CD4-positive, alpha-beta T cell treated with Interleukin-15 for 4 hours (primary cell): ENCODE measurements around the gene RPTOR.

ENCODE experiments used
- DNase-seq: peaks from one replicate; pipeline ENCODE4 v3.0.0-alpha.2; 2020; ENCODE audit warnings: low spot score

Gene RPTOR

DNA sequence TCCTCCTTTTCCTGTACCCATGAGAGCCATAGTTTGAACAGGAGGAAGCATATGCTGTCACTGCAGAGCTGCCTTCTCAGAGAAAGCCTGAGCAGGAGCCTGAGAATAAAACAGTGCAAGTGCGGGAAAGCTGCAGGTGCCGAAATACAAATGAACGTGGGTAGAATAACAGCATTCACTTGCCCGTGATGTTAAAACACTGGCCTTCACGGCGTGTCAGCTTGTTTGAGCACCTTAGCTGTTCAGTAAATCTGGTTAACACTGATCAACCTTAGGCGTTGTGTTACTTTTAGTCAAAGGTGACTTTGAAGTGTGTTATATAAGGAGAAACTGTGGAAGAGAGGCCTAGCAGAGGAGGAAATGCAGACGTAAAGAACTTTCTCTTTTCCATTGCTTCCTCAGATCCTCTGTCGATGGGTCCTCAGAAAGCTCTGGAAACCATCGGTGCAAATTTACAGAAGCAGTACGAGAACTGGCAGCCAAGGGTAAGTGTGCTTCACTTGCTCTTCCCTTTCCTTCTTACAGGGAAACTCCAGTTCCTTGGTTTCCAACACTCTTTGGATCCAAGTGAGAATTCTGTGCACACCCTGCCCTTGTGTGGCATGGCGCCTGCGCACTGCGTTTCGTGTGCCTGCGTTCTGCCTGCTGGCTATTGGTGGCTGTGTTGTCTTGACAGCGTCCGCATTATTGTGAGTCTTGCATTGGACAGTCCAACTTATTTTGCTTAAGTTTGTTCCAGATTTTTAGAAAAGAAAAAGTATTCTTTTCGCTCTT is 98.9 kb downstream of the RPTOR start:
- no peak for DNase-seq

DNA sequence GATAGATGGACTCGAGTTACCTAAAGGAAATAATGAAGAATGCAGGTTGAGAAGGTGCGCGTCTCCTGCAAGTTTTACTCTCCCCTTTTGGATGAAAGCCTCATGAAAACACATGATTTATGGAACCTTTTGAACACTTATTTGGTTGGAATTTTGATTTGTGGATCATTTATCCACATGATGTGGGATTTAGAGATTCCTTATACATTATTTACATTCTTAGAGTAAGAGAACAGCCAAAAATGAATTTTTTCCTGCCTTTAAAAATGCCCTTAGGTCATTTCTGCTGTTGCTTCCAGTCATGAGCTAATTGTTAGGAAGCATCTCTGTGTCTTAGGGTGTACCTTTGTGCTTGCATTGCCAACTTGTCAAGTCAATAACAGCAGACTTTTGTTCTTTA is 99.9 kb downstream of the RPTOR start:
- DNase-seq = no peak

DNA sequence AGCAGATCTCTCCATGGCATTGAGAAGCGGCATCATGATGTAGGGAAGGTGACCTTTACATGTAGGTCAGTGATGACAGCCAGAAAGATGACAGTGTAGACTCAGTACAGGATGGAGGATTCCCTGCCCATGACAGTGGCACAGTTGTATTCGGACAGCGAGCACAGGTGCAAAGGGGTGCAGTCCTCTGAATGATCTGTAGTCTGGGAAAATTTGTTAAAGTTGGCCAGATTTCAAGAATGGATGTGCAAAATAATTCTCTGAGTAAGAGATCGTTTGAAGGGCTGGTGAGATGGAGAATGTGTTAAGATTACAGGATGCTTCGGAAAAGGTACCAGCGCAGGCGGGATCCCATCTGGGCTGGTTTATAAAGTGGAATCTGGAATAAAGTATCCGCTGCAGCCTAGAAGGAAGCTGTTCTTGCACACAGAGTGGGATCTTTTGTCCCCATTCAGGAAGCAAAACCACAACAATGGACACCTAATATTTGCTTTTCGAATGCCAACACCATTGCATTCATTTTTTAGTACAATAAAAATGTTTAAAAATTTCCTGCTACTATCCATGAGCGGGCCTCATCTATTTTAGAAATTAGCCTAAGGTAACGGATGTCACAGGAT is 101.2 kb downstream of the RPTOR start:
- no peak for DNase-seq

DNA sequence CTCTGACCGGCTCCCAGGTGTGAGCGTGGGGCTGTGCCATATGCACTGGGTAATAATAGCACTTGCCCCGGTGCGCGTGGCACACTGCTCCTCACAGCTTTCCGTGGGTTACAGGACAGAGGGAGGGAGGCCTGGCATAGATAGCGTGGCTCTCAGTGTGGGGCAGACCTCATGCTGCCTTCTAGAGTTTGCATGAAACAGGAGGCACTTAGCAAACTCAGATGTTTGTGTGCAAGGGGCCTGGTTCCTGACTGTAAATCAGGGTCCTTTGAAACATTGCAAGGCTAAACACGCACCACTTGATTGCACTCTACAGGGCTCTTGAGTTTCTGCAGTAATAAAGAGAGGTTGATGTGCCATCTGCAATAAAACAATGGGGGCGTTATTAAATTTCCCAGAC is 101.7 kb downstream of the RPTOR start:
- no peak for DNase-seq

DNA sequence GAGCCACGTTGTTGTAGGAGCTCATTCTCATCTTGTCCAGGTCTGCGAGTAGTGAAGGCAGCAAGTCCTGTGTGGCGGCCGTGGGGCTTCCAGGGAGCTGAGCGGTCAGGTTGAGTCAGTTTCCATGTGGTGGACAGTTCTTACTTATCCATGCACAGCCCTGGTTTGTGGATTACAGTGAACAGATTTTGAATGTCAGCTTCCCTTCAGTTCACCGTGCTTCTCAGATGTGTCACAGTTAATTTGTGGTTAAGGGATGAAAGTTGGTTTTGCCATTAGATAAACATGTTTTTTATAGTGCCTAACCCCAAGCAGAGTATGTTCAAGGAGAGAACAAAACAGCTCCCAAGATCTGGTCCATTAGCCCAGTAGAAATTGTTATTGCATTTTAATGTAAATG is 103.1 kb downstream of the RPTOR start:
- no peak for DNase-seq

DNA sequence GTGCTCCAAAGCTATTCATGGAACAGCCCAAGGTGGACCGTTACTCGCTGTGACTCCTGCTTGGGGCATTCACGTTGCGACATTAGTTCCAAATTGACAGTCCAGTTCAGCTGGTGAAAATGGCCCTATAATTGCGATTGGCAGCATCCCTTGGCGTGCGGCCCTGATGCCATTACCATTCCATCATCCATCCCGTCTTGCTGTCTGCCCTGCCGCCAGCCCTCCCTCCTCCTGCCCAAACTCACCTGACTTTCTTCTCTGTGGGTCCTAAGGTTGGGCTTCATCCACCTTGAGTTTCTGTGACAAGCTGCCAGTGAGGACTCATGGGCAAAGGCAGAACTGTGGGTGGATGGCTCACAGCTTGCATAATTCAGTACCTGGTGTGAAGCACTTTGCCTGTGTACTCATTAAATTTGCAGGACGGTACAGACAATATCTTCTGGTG is 104.6 kb downstream of the RPTOR start:
- DNase-seq = no peak

DNA sequence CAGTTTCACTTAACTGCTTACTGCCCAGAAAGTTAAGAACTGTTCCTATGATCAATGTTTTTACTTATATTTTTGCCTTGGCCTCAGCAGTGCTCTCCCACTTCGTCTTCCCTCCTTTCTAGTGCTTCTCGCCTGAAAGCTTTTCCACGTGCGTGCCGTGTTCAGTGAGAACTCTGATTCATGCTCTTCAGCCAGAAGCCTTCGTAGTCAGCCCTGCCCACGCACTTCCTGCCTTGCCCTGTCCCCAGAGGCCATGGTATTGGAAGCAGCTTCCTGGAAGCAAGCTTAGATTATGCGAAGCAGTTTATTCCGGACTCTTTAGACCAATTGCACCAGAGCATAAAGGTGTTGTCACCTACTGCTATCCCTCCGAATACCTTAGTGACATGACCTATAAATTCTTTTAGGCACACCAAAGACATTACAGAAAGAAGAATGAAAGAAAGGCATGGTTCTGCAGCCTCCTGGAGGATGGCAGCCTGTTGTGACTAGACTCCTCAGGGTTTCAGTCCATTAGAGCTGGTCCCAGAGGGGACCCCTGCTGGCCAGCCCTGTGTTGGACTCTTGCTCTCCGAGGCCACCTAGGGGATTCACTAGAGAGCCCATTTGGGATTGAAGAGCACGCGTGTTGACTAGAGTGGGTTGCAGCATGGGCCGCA is 105.2 kb downstream of the RPTOR start:
- DNase-seq = peak; percentile 65

DNA sequence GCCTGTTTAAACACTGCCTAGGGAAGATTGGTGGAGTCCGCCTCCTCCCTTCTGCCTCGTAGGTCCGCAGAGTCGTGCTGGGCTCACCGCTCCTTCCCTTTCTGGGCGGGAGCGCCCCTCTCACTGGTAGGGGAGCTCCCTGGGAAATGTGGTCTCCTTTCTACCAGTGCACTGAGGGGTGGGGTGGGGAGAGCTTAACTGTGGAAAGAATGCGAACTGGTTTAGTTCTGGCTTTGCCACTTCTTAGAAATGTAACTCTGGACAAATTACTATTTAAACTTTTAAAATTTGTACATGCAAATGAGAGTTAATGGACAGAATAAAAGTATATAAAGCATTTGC is 105.7 kb downstream of the RPTOR start:
- DNase-seq = no peak

DNA sequence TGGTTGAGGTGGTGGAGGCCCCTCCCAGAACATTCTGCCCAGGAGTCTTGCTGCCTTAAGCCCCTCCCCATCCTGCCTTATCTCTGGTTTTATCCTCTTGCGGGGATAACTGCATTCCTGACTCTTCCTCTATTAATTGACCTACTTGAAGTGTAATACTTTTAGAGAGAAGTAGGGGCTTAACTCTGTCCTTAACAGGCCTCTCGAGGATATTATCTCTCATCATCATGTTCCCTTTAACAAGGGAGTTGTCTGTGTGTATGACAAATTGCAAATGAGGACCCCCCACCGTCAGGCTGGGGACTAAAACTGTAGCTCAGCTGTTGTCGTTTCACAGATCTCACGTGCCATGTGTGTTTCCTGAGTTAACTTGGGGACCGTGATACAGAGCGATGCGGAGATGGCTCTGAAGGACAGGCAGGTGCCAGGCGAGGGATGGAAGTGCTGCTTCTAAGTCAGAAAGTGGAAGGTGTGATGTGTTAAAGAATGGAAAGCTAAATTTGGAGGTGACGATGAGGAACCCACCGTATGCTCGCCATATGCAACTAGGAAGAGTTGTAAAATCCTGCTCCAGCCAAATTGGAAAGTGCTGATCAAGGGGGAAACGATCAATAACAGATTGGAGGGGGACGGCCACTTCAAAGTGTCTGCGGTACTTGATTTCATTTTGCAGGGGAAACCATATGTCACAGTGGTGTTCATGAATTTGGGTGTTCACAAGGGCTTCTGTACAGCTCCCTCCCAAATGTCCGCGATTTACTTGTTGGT is 106.3 kb downstream of the RPTOR start:
- no peak for DNase-seq

DNA sequence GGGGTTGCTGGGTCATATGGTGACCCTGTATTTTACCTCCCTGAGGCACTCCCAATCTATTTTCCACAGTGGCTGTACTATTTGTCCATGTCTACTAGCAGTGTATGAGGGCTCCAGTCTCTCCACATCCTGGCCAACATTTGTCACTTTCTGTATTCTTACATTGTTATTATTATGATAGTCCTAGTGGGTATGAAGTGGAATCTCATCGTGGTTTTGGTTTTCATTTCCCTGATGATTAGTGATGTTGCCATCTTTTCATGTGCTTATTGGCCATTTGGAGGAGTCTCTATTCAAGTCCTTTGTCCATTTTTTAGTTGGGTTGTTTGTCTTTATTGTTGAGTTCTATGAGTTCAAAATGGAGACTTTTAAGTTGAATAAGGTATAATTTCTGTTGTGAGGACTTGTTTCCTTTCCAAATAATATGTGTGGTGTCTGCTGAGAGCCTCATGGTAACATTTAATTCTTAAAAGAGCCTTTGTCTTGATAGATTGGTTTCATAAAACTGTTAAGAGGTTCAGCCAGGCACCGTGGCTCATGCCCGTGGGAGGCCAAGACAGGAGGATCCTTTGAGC is 108.2 kb downstream of the RPTOR start:
- no peak for DNase-seq

DNA sequence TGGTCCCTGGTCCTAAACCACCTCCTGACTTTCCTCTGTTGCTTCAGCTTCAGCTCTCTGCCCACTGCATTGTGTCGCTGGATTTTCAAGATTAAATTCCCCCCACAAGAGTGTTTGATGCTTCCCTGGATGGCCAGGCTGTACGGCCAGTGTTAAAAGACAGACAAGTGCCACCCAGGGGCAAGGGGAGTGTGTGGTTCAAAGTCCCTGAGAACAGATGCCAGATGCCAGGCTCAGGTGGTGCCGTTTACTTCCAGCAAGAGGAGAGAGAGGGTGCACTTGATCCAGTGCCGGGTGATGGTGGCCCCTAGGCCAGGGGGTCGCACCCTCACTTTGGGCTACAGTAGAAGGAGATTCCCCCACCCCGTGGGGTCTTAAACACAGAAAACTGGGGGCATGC is 109.2 kb downstream of the RPTOR start:
- DNase-seq = no peak

DNA sequence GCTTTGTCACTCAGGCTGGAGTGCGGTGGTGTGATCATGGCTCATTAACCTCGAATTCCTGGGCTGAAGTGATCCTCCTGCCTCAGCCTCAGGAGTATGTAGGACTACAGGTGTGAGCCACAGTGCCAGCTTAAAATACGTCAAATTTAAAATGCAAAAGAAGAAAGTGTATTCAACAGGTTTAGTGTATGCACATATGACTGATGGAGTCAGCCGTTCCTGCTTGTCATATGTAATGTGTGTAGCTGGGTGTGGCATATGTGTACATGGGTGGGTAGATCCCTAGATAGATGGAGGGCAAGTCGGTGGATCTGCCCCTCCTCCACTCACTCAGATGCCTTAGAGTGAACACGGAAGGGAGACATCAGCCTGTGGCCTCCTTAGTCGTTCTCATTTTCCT is 111.0 kb downstream of the RPTOR start:
- DNase-seq = no peak

DNA sequence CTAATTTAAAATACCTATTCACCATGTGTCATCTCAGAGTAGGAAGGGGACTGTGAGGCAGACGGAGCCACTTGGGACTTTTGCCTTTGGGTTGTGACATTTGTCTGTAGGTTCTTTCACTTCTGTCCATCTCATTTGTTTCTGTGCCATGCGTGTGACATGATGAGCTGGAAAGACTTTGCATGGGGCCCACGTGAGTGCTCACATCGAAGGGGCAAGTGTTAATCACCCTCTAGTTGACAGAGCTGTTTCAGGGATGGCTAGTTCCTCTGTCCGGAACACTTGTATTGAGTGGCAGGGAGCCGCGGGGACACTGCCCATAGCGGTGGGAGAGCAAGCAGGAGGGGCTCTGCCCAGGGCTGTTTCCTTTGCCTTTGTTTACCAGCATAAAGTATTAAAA is 112.0 kb downstream of the RPTOR start:
- DNase-seq = no peak

DNA sequence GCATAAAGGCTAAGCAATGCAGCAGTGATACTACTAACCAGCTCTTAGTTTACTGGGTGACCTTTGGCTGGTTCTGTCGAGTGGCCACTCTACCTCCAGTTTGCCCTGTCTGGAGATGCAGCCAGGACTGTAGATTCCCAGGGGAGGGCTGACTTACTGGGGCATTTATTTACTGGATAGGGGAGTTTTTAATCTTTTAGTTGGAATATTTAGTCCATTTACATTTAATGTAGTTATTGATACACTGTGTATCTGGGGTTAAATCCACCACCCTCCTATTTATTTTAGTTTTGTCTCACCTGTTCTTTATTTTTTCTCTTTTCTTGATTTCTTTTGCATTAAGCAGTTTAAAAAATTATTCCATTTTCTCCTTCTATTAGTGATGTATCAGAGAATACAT is 112.9 kb downstream of the RPTOR start:
- DNase-seq = no peak

DNA sequence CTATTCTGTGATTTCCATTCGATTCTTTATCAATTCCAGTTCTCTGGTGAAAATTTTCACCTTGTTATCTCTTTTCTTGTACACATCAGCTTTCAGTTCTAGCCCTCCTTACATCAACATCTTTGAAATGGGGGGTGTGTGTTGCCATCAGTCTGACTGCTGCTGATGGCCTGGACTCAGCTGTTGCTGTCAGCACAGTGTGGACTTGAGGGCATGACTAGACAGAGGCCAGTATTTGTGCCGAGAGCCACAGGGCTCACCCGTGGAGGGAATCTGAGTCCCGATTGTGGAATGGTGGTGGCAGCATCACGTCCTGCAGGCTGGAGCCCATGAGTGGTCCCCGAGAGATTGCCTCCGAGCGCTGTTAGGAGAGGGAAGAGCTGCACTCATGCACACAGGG is 114.2 kb downstream of the RPTOR start:
- no peak for DNase-seq

DNA sequence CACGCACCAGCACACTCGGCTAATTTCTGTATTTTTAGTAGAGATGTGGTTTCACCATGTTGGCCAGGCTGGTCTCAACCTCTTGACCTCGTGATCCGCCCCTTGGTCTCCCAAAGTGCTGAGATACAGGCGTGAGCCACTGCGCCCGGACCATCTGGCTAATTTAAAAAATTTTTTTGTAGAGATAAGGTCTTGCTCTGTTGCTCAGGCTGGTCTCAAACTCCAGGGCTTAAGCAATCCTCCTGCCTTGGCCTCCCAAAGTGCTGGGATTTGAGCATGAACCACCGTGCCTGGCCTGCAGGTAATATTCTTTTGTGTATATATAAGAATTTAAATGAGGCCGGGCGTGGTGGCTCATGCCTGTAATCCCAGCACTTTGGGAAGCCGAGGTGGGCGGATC is 115.0 kb downstream of the RPTOR start:
- no peak for DNase-seq

DNA sequence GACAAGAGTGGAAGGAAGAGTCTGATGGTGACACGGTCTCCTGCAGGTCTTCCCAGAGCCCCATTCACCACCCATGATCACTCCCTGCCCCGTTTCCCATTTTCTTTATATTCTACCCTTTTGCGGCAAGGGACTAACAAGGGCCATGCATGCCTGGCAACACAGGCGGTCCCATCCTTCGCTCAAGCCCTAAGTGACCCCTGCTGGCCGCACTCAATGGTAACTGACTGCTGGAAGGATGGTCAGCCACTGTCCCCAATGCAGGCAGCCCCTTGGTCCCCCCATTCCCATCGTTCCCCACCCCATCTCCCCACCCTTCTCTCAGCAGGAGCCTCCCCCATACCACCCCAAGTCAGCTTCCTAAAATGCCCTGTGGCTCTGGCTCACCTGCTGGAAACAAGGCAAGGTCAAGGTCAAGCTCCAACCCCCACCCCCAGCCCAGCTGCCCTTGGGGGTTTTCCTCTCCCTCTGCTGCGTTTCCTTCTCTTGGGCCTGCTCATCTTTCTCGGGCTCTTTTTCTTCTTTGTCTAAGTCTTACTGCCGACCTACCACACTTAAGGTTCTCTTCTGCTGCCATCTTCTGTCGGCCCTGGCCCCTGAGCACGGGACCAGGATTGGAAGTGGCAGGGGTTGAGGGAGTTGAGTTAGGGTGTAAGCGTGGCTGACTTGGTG is 116.0 kb downstream of the RPTOR start:
- DNase-seq = no peak

DNA sequence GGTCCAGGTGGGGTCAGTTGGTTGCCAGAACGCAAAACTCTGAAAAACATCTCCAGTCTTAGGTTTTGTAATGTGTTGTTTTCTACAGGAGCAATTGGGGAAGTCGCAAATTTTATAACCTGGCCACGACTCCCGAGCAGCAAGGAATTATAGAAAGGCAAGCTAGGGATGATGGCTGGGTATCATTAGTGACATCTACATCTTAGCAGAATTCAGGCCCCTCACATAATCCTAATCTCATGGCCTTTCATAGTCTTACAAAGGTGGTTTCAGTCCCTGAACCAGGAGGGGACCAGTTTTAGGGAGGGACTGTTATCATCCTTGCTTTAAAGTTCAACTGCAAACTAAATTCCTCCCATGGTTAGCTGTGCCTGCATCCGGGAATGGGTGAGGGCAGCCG is 117.9 kb downstream of the RPTOR start:
- DNase-seq = no peak

DNA sequence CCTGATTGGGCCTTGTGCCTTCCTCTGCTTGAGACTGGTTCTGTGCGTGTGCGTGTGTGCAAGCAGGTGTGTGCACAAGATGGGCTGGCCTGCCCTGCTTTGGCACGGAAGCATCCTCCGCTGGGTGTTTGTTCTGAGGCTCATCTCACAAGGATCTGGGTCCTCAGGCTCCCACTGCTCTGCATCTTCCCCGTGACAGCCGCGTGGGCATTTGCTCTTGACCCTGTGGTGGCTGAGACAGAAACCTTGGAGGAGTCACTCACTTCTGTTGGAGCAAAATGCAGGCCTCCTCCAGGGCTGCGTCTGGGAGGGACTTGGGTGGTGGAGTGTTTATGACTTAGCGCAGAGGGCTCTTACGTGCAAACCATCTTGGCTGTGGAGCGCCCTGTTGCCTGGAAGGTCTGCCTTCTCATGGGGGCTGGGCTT is 119.2 kb downstream of the RPTOR start:
- DNase-seq = no peak

DNA sequence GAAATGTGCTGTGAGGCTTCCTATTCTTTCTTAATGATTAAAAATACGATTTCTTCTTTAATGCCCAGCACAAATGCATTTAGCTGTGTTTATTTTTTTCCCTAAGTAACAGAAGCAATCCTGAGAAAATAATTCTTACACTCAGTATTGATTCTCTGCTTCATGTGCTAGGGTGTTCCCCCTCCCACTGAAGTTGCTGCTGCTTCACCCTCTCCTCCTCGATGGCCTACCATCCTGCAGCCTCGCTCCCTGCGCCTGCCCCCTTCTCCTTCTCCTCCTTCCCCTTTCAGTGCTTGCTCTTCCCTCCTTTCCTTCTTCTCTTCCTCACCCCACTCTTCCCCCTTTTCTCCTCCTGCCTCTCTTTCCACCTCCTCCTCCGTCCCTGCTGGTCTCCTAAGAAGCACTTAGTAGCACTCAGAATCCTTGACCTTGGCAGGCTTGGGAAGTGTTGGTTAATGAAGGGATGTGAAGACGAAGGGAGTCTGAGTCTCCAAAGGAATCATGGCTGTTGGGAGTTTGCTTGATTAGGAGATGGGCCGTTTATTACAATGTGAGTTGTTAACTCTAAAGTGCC is 119.7 kb downstream of the RPTOR start:
- no peak for DNase-seq

DNA sequence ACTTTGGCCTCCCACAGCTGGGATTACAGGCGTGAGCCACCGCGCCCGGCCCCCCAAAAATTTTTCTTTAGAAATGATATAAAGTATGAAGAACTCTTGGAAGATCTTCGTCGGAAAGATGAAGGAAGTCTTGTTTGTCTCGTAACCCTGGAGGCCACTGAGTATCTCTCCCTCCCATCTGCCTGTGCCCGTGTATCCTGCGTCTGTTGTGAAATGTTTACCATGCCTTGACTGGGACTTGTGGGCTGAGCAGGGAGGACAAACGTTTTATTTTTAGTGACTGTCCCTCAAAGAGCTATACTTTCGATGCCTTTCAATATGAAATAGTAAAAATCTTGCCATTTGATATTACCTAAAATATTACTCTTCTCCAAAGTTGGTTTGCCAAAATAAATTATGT is 121.2 kb downstream of the RPTOR start:
- DNase-seq = no peak

DNA sequence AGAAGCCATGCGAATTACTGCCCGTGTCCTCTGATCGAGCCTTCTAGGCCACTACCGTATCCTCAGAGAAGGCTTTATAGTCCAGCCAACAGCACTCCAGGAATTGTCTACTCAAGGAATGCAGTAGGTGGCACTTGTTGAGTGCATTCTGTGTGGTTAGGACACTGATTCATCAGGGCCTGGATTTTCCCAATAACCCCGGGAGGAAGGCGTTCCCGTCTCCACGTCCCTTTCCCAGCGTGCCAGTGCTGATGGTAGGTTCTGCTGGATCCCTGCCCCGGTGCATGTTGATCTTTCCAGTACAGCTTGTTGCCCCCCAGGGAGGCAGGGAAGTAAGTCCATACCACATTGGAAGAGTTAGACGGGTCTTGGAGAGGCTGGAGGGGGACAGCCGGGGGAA is 122.2 kb downstream of the RPTOR start:
- DNase-seq = no peak
